Pancreas (tissue), 10 donors: ENCODE data around the gene GALNT9. TPM values are rescaled to one million over a fixed set of nuclear protein-coding genes. Genes with fewer than 3 reads are reported as not detected.

Experiments
- ATAC-seq, 4 donors: fragments of 200-7000 bp; cut with Tn5 transposase; one replicate each; pipeline versions ENCODE4 v1.8.0 to v1.9.1; 2020; ENCODE audit warnings: mild to moderate bottlenecking in 4 of 4, moderate library complexity in 4 of 4
- DNase-seq, 6 donors: peaks; one replicate each; pipeline ENCODE4 v3.0.0-alpha.2; 2020
- FAIRE-seq: peaks from 2 replicates; lab custom pipeline; 2012; peaks lifted over from hg19 to GRCh38; lab: Jason Lieb, UNC
- H3K27ac ChIP-seq, 4 donors: fragments of 200-600 bp; sonication (generic); 1 replicate in 3 of 4; 2 replicates in 1 of 4; pipeline versions ENCODE4 v1.5.0 to v1.8.0; 2020
- H3K27me3 ChIP-seq, 4 donors: fragments of 200-600 bp; one replicate each; pipeline ENCODE4 v1.8.0; 2021
- H3K36me3 ChIP-seq, 3 donors: fragments of 200-600 bp; sonication (generic) in 1 of 3; one replicate each; pipeline versions ENCODE4 v1.5.0 to v1.8.0; 2020 to 2021
- H3K4me1 ChIP-seq, 3 donors: fragments of 200-600 bp; one replicate each; pipeline ENCODE4 v1.8.0; 2021
- H3K4me3 ChIP-seq, 4 donors: fragments of 200-600 bp; sonication (generic) in 2 of 4; one replicate each; pipeline versions ENCODE4 v1.5.0 to v1.8.0; 2020 to 2021
- H3K9me3 ChIP-seq, 4 donors: fragments of 200-600 bp; one replicate each; pipeline ENCODE4 v1.8.0; 2021
- CTCF ChIP-seq, 4 donors: fragments of 200-600 bp; sonication (generic) in 3 of 4; IDR thresholded peaks; one replicate each; pipeline versions ENCODE4 v1.5.0 to v1.8.0; 2021; ENCODE audit warnings: antibody characterized with exemption in 4 of 4
- WGBS, 2 donors: extraction: QIAGEN DNeasy Blood & Tissue Kit; methylation state at CpG; one replicate each; pipeline ENCODE4 v1.1.7; 2013; 5-methylcytosine and 5-hydroxymethylcytosine counted together
- intact Hi-C, 3 donors: fragments of 100-400 bp; cut with DNase I; formaldehyde crosslinking; loops; one replicate each; pipeline versions ENCODE4 v1.11.1 to v1.14.2; 2022
- polyA plus RNA-seq, 2 donors: library from polyadenylated mRNA; stranded (reverse); fragments of 200-250 nt; gene quantifications; one replicate each; pipeline ENCODE4 v1.2.3, GENCODE V29; 2013
- total RNA-seq, 6 donors: library from RNA; stranded (reverse); fragmentation: NEBNext Ultra II Directional in 4 of 6; extraction: Animal tissue kit (Norgen Biotek cat#: 25700) in 4 of 6; gene quantifications; one replicate each; pipeline versions ENCODE4 v1.2.1 to v1.2.4, GENCODE V29; 2021 to 2023
- donor health status: healthy with polysubstance abuse.
- donor health status: DM: no; HTN: no; CAD: no; lungs with moderate emphysema.
- donor health status: DM: no; HTN: no; CAD: no.
- donor health status: control.
- donor health status: control.
- donor health status: Bipolar disorder and iron deficiency.
- donor health status: DM: yes; HTN: yes; CAD: no.
- donor health status: DM: no; HTN: no; CAD: no.
- donor health status: DM: no; HTN: no; CAD: no.
- donor health status: DM: yes; HTN: yes; CAD: no.

Gene GALNT9
- total and polyA plus RNA-seq, 8 donors: 0.09 to 0.46 (median 0.25) TPM; not detected in 5

GRCh38 chr12:132333766-132334165, 4.4 kb upstream of the GALNT9 start:
- DNase-seq: peak in 1 of 6 donors; percentile 21
- peaks cover 0 to 8% (median 4%) of the 10 kb centered on the region in 4 donors for H3K27me3 ChIP-seq
- no peak for TF ChIP-seq CTCF (IDR thresholded peaks at IDR 0.05)
- H3K9me3 ChIP-seq: no peaks in the 10 kb centered on the region
- H3K4me1 ChIP-seq: no peaks in the 10 kb centered on the region
- no peak for ATAC-seq
- no peak for FAIRE-seq
- no peak overlapping the region for H3K4me3 ChIP-seq
- no peak overlapping the region for H3K27ac ChIP-seq
- intact Hi-C loops: no loop called here
- H3K36me3 ChIP-seq: no peaks in the 10 kb centered on the region
- 60 to 68% methylated on average over 26 of the region's 26 CpGs for WGBS, 2 donors

GRCh38 chr12:132333273-132333672, 3.9 kb upstream of the GALNT9 start:
- Histone ChIP-seq H3K36me3 (no peaks in the 10 kb centered on the region), H3K4me3 (no peak overlapping the region), H3K27ac (no peak overlapping the region), H3K4me1 (no peaks in the 10 kb centered on the region), H3K27me3 (peaks cover 0 to 8% (median 5%) of the 10 kb centered on the region in 4 donors), H3K9me3 (no peaks in the 10 kb centered on the region)
- FAIRE-seq (no peak), ATAC-seq (no peak), DNase-seq (peak in 1 of 6 donors; percentile 28)
- WGBS, 2 donors: 69% methylated on average over 13 of the region's 13 CpGs
- intact Hi-C loops: no loop called here
- TF ChIP-seq CTCF (IDR thresholded peaks at IDR 0.05): no peak

GRCh38 chr12:132330549-132330881, 1.1 kb upstream of the GALNT9 start:
- ATAC-seq (no peak), DNase-seq (peak in 1 of 6 donors; percentile 2), FAIRE-seq (no peak)
- TF ChIP-seq CTCF (IDR thresholded peaks at IDR 0.05): no peak
- H3K4me3 ChIP-seq: no peak overlapping the region
- H3K27me3 ChIP-seq: peaks cover 0 to 5% (median 2%) of the 10 kb centered on the region in 4 donors
- intact Hi-C loops: no loop called here
- H3K9me3 ChIP-seq: no peaks in the 10 kb centered on the region
- H3K27ac ChIP-seq: no peak overlapping the region
- WGBS, 2 donors: 63 to 81% methylated on average over 5 of the region's 5 CpGs
- H3K4me1 ChIP-seq: no peaks in the 10 kb centered on the region
- H3K36me3 ChIP-seq: no peaks in the 10 kb centered on the region

- no peak for TF ChIP-seq CTCF (IDR thresholded peaks at IDR 0.05)
- Histone ChIP-seq H3K36me3 (no peaks in the 10 kb centered on the region), H3K4me3 (no peak overlapping the region), H3K27ac (no peak overlapping the region), H3K4me1 (no peaks in the 10 kb centered on the region), H3K9me3 (no peaks in the 10 kb centered on the region), H3K27me3 (peaks cover 0 to 5% (median 2%) of the 10 kb centered on the region in 4 donors)
- FAIRE-seq (no peak), DNase-seq (peak in 1 of 6 donors; percentile 68), ATAC-seq (no peak)
- intact Hi-C loops: no loop called here
- 7 to 8% methylated on average over 34 to 49 of the region's 49 CpGs for WGBS, 2 donors
Observed at GRCh38 chr12:132329720-132330548, 545 bp upstream of the GALNT9 start.
